ENCODE measurements around the gene PRODH2. TPM values are rescaled to one million over a fixed set of nuclear protein-coding genes. Genes with fewer than 3 reads are reported as not detected.

The PRODH2 gene
- total RNA-seq, 2 experiments from 2014 or later: not detected

DNA sequence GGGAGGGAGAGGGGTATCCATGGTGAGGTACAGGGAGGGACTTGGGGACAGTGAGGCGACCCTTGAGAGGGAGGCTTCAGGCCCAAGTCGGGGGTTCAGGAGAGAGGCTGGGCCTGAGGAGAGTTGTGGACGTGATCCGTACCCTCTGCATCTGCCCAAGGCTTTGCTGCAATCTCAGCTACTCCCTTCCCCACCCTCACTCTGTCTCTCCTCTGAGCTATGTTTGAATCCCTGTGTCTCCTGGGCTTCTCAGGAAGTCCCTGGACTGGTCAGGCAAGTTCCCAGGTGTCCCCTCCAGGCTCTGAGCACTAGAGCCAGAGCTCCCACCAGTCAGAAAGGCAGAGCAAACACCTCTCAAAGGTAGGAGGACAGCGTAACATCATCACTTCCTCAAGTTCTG, 62.5 kb downstream of the PRODH2 start:
- ATAC-seq: no peak
- Mint-ChIP-seq H3K36me3 (no peaks in the 10 kb centered on the region), H3K9me3 (ENCODE audit: low read depth) (no peaks in the 10 kb centered on the region), H3K4me3 (no peak overlapping the region), H3K27me3 (no peaks in the 10 kb centered on the region), H3K4me1 (peaks cover 40% of the 10 kb centered on the region), H3K27ac (no peak overlapping the region)
- CTCF ChIA-PET: no interaction called here
- peak; percentile 37 for DNase-seq

Other genes with a start within 250 kb of the PRODH2 start
- not detected for gene ATP4A, start 249.2 kb downstream of the PRODH2 start, total RNA-seq
- gene PMIS2, start 226.7 kb downstream of the PRODH2 start, total RNA-seq: not detected
- gene HAUS5, start 200.1 kb downstream of the PRODH2 start, total RNA-seq: 10 to 100 TPM; 49.0 to 59.2 TPM
- 100 to 1,000 TPM; 110 to 117 TPM for gene RBM42, start 183.8 kb downstream of the PRODH2 start, total RNA-seq
- 1 to 10 TPM; 1.2 to 1.9 TPM for gene ETV2, start 171.1 kb downstream of the PRODH2 start, total RNA-seq
- 100 to 1,000 TPM; 394 to 417 TPM for gene COX6B1, start 164.5 kb downstream of the PRODH2 start, total RNA-seq
- under 1 TPM in 1 of 2 experiments, not detected in 1; 0.30 TPM for gene UPK1A, start 146.3 kb downstream of the PRODH2 start, total RNA-seq
- gene ZBTB32, start 108.3 kb downstream of the PRODH2 start, total RNA-seq: 100 to 1,000 TPM; 133 to 185 TPM
- gene KMT2B, start 94.8 kb downstream of the PRODH2 start, total RNA-seq: 10 to 100 TPM; 70.2 to 79.8 TPM
- gene IGFLR1, start 70.4 kb downstream of the PRODH2 start, total RNA-seq: 100 to 1,000 TPM in 1 of 2 experiments, 10 to 100 TPM in 1; 51.7 to 117 TPM
- gene U2AF1L4, start 67.4 kb downstream of the PRODH2 start, total RNA-seq: 10 to 100 TPM; 25.1 to 35.6 TPM
- 10 to 100 TPM; 39.1 to 49.0 TPM for gene PSENEN, start 67.2 kb downstream of the PRODH2 start, total RNA-seq
- gene LIN37, start 64.3 kb downstream of the PRODH2 start, total RNA-seq: 1 to 10 TPM; 8.9 to 9.2 TPM
- not detected for gene HSPB6, start 55.8 kb downstream of the PRODH2 start, total RNA-seq
- gene PROSER3, start 54.7 kb downstream of the PRODH2 start, total RNA-seq: 10 to 100 TPM; 46.5 to 57.8 TPM
- gene ARHGAP33, start 37.3 kb downstream of the PRODH2 start, total RNA-seq: 100 to 1,000 TPM in 1 of 2 experiments, 10 to 100 TPM in 1; 40.0 to 101 TPM
- gene NPHS1, start 39.7 kb upstream of the PRODH2 start, total RNA-seq: not detected
- gene KIRREL2, start 44.1 kb upstream of the PRODH2 start, total RNA-seq: 1 to 10 TPM; 1.1 to 1.4 TPM
- 1 to 10 TPM; 1.5 to 2.0 TPM for gene APLP1, start 55.7 kb upstream of the PRODH2 start, total RNA-seq
- 10 to 100 TPM; 52.7 to 52.9 TPM for gene NFKBID, start 87.7 kb upstream of the PRODH2 start, total RNA-seq
- gene HCST, start 89.7 kb upstream of the PRODH2 start, total RNA-seq: 100 to 1,000 TPM; 184 to 195 TPM
- under 1 TPM in 1 of 2 experiments, not detected in 1; 0.96 TPM for gene TYROBP, start 95.5 kb upstream of the PRODH2 start, total RNA-seq
- gene LRFN3, start 123.5 kb upstream of the PRODH2 start, total RNA-seq: 10 to 100 TPM; 11.9 TPM
- gene SDHAF1, start 182.3 kb upstream of the PRODH2 start, total RNA-seq: 10 to 100 TPM; 19.8 to 20.2 TPM
- gene SYNE4, start 196.0 kb upstream of the PRODH2 start, total RNA-seq: 1 to 10 TPM; 1.4 to 3.2 TPM
- gene ALKBH6, start 201.4 kb upstream of the PRODH2 start, total RNA-seq: 10 to 100 TPM; 41.0 to 44.7 TPM
- gene CLIP3, start 220.0 kb upstream of the PRODH2 start, total RNA-seq: 1 to 10 TPM in 1 of 2 experiments, under 1 TPM in 1; 0.98 to 1.1 TPM
- gene THAP8, start 241.4 kb upstream of the PRODH2 start, total RNA-seq: 1 to 10 TPM; 2.4 to 4.2 TPM
- gene WDR62, start 242.1 kb upstream of the PRODH2 start, total RNA-seq: 10 to 100 TPM; 34.5 to 46.0 TPM